Suppressor macrophage treated with lipopolysaccharide for 4 hours (primary cell): ENCODE measurements around the gene CYP4F22.
"Not testable (repeated sequence)": the region's sequence is repeated elsewhere in the genome, so short reads cannot be mapped to it uniquely, and the experiment has no call there.

ENCODE experiments used
- DNase-seq: peaks from one replicate; pipeline ENCODE4 v3.0.0-alpha.2; 2020

Gene CYP4F22

GRCh38 chr19:15495151-15495550, 13.2 kb upstream of the CYP4F22 start:
- no peak for DNase-seq

GRCh38 chr19:15498156-15498858, 10.0 kb upstream of the CYP4F22 start:
- no peak for DNase-seq

GRCh38 chr19:15498910-15499309, 9.4 kb upstream of the CYP4F22 start:
- no peak for DNase-seq

GRCh38 chr19:15501596-15501995, 6.7 kb upstream of the CYP4F22 start:
- DNase-seq = no peak

GRCh38 chr19:15502264-15502663, 6.1 kb upstream of the CYP4F22 start:
- no peak for DNase-seq

- no peak for DNase-seq
Observed at GRCh38 chr19:15506074-15506571, 2.2 kb upstream of the CYP4F22 start.

- DNase-seq = no peak
Observed at GRCh38 chr19:15507068-15508034, 974 bp upstream of the CYP4F22 start.

- DNase-seq = no peak
Observed at GRCh38 chr19:15511671-15512424, 3.5 kb downstream of the CYP4F22 start.

GRCh38 chr19:15515227-15515625, 6.9 kb downstream of the CYP4F22 start:
- DNase-seq = not testable (repeated sequence)

GRCh38 chr19:15516363-15516762, 8.0 kb downstream of the CYP4F22 start:
- DNase-seq = no peak

- DNase-seq = no peak
Observed at GRCh38 chr19:15517778-15518177, 9.5 kb downstream of the CYP4F22 start.

- no peak for DNase-seq
Observed at GRCh38 chr19:15519433-15519976, 11.2 kb downstream of the CYP4F22 start.

GRCh38 chr19:15524781-15525180, 16.5 kb downstream of the CYP4F22 start:
- no peak for DNase-seq

GRCh38 chr19:15525291-15525690, 17.0 kb downstream of the CYP4F22 start:
- no peak for DNase-seq

GRCh38 chr19:15526408-15526807, 18.1 kb downstream of the CYP4F22 start:
- no peak for DNase-seq

- no peak for DNase-seq
Observed at GRCh38 chr19:15527705-15528104, 19.4 kb downstream of the CYP4F22 start.

GRCh38 chr19:15529774-15530372, 21.5 kb downstream of the CYP4F22 start:
- DNase-seq = peak; percentile 25

GRCh38 chr19:15532779-15533521, 24.6 kb downstream of the CYP4F22 start:
- DNase-seq = peak; percentile 88

- DNase-seq = not testable (repeated sequence)
Observed at GRCh38 chr19:15533522-15533830, 25.2 kb downstream of the CYP4F22 start.

GRCh38 chr19:15534957-15535864, 26.9 kb downstream of the CYP4F22 start:
- DNase-seq = no peak

GRCh38 chr19:15536350-15536749, 28.0 kb downstream of the CYP4F22 start:
- DNase-seq = no peak
